Endothelial cell (in vitro differentiated cells): Measurements from ENCODE around the gene C11orf54. TPM values are rescaled to one million over a fixed set of nuclear protein-coding genes. Genes with fewer than 3 reads are reported as not detected.

Source experiments
- DNase-seq: peaks from one replicate; pipeline ENCODE4 v3.0.0; 2021; ENCODE audit warnings: low spot score
- H3K27ac Mint-ChIP-seq: one replicate; pipeline ENCODE4 v1.8.0; 2021; ENCODE audit warnings: mixed read lengths, inconsistent platforms; ENCODE audit not compliant: unreplicated experiment
- H3K27me3 Mint-ChIP-seq: one replicate; pipeline ENCODE4 v1.8.0; 2021; ENCODE audit warnings: mild to moderate bottlenecking, moderate library complexity, mixed read lengths, inconsistent platforms; ENCODE audit not compliant: unreplicated experiment
- H3K36me3 Mint-ChIP-seq: one replicate; pipeline ENCODE4 v1.8.0; 2021; ENCODE audit warnings: mild to moderate bottlenecking, low read depth, mixed read lengths, inconsistent platforms; ENCODE audit not compliant: unreplicated experiment
- H3K4me1 Mint-ChIP-seq: one replicate; pipeline ENCODE4 v1.8.0; 2021; ENCODE audit warnings: mild to moderate bottlenecking, mixed read lengths, inconsistent platforms; ENCODE audit not compliant: unreplicated experiment
- H3K4me3 Mint-ChIP-seq: one replicate; pipeline ENCODE4 v1.8.0; 2021; ENCODE audit warnings: mild to moderate bottlenecking, mixed read lengths, inconsistent platforms; ENCODE audit not compliant: unreplicated experiment
- H3K9me3 Mint-ChIP-seq: one replicate; pipeline ENCODE4 v1.8.0; 2021; ENCODE audit warnings: mixed read lengths, inconsistent platforms; ENCODE audit not compliant: unreplicated experiment
- CTCF ChIP-seq: fragments of 200-600 bp; sonication (generic); IDR thresholded peaks from one replicate; pipeline ENCODE4 v1.5.0; 2021; ENCODE audit warnings: antibody characterized with exemption; ENCODE audit not compliant: unreplicated experiment
- total RNA-seq: library from RNA; stranded (reverse); fragmentation: NEBNext Ultra II Directional; extraction: Animal tissue kit (Norgen Biotek cat#: 25700); gene quantifications from one replicate; pipeline ENCODE4 v1.2.1, GENCODE V29; 2021; ENCODE audit not compliant: unreplicated experiment

C11orf54 gene
- total RNA-seq, 1 donor from 2014 or later: 23.1 TPM

- Mint-ChIP-seq H3K36me3 (peaks cover 37% of the 10 kb centered on the region), H3K4me1 (peaks cover 34% of the 10 kb centered on the region), H3K27me3 (peaks cover 12% of the 10 kb centered on the region), H3K27ac (peak overlapping the region; percentile 95), H3K4me3 (peak overlapping the region; percentile 33), H3K9me3 (no peaks in the 10 kb centered on the region)
- TF ChIP-seq CTCF: no peak
- DNase-seq: peak; percentile 21
These were observed 23.4 kb upstream of the C11orf54 start for GRCh38 chr11:93718057-93718563.

- Mint-ChIP-seq H3K9me3 (no peaks in the 10 kb centered on the region), H3K4me1 (peaks cover 28% of the 10 kb centered on the region), H3K4me3 (no peak overlapping the region), H3K27me3 (peaks cover 12% of the 10 kb centered on the region), H3K27ac (peak overlapping the region; percentile 95), H3K36me3 (peaks cover 36% of the 10 kb centered on the region)
- no peak for TF ChIP-seq CTCF
- no peak for DNase-seq
These were observed 22.2 kb upstream of the C11orf54 start for GRCh38 chr11:93719310-93719709.

GRCh38 chr11:93720522-93720921 lies 20.9 kb upstream of the C11orf54 start:
- Mint-ChIP-seq H3K9me3 (no peaks in the 10 kb centered on the region), H3K4me3 (no peak overlapping the region), H3K27me3 (peaks cover 12% of the 10 kb centered on the region), H3K36me3 (peaks cover 33% of the 10 kb centered on the region), H3K27ac (no peak overlapping the region), H3K4me1 (peaks cover 26% of the 10 kb centered on the region)
- no peak for DNase-seq
- no peak for TF ChIP-seq CTCF

- H3K9me3 Mint-ChIP-seq: no peaks in the 10 kb centered on the region
- H3K4me1 Mint-ChIP-seq: peaks cover 8% of the 10 kb centered on the region
- peaks cover 24% of the 10 kb centered on the region for H3K36me3 Mint-ChIP-seq
- no peak for TF ChIP-seq CTCF
- DNase-seq: no peak
- no peak overlapping the region for H3K4me3 Mint-ChIP-seq
- peaks cover 2% of the 10 kb centered on the region for H3K27me3 Mint-ChIP-seq
- H3K27ac Mint-ChIP-seq: no peak overlapping the region
These were observed 17.4 kb upstream of the C11orf54 start for GRCh38 chr11:93724089-93724488.

- Mint-ChIP-seq H3K36me3 (peaks cover 39% of the 10 kb centered on the region), H3K9me3 (no peaks in the 10 kb centered on the region), H3K27me3 (no peaks in the 10 kb centered on the region), H3K27ac (peak overlapping the region; percentile 26), H3K4me1 (peaks cover 5% of the 10 kb centered on the region), H3K4me3 (no peak overlapping the region)
- no peak for DNase-seq
- TF ChIP-seq CTCF: no peak
These were observed 13.3 kb upstream of the C11orf54 start for GRCh38 chr11:93727985-93728791.
